ENCODE results near the gene DLG2. TPM values are rescaled to one million over a fixed set of nuclear protein-coding genes. Genes with fewer than 3 reads are reported as not detected.

DLG2 gene
- total RNA-seq, 1 donor from 2014 or later = 0.17 TPM

DNA sequence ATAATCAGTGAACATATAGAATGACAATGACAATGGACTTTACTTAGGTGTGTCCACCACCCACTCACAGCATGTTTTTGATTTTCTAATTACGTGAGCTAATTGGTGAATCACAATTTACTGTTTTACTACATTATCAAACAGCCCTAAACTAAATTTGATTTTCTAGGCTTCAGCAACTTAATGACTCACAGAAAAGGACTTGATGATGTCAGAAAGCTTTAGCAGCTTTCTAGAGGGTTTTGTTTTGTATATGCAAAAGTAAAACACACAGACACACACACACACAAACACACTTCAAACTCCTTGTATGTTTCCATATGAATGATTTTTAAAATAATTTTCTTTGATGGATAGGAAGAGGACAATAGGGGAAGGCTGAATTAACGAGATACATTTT is 1462.4 kb downstream of the DLG2 start:
- TF ChIP-seq CTCF (conservative IDR thresholded peaks at IDR 0.05; ENCODE audit: low read depth, low read length) = no peak
- DNase-seq (ENCODE audit: low read depth) = peak; percentile 25
- H3K4me3 ChIP-seq (ENCODE audit: low read depth, low read length) = no peak overlapping the region

DNA sequence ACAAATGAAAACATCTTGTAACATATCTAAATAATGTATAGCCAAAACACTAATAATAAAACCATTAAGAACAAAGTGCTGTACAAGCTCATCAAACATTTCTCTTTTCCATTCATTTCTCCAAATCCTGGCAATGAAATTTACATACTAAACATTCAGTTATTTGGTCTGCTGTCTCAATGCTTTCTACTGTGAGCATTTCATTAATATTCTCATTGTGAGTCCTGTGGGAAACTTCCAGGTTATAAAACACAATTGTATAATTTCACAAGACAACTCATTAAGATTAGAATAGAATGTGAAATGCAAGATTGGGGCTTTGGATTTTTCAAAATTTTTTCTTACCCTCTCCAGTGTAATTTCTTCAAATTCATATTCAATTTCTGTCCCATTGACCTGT is 1464.0 kb downstream of the DLG2 start:
- no peak overlapping the region for H3K4me3 ChIP-seq (ENCODE audit: low read depth, low read length)
- DNase-seq (ENCODE audit: low read depth) = no peak
- no peak for TF ChIP-seq CTCF (conservative IDR thresholded peaks at IDR 0.05; ENCODE audit: low read depth, low read length)

- no peak overlapping the region for H3K4me3 ChIP-seq (ENCODE audit: low read depth, low read length)
- TF ChIP-seq CTCF (conservative IDR thresholded peaks at IDR 0.05; ENCODE audit: low read depth, low read length) = no peak
- no peak for DNase-seq (ENCODE audit: low read depth)
These were observed 1469.5 kb downstream of the DLG2 start for GRCh38 chr11:84157639-84158038.

DNA sequence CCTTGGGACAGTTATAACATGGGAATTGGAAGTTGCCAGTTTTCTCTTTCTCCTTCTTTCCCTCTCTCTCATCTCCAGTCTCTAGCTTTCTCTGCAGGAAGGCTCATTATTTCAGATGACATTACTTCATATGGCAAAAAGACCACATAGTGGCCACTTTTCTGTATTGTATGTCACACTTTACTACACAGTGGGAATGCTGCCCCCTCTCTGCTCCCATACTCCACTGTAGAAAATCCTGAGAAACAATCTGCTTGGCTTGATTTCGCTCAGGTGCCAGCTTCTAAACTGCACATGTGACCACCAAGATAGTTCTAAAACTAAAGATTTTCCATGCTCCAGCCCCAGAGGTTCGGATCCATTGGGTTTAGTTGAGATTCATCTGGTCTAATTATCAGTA is 1480.3 kb downstream of the DLG2 start:
- DNase-seq (ENCODE audit: low read depth) = no peak
- TF ChIP-seq CTCF (conservative IDR thresholded peaks at IDR 0.05; ENCODE audit: low read depth, low read length) = no peak
- no peak overlapping the region for H3K4me3 ChIP-seq (ENCODE audit: low read depth, low read length)

DNA sequence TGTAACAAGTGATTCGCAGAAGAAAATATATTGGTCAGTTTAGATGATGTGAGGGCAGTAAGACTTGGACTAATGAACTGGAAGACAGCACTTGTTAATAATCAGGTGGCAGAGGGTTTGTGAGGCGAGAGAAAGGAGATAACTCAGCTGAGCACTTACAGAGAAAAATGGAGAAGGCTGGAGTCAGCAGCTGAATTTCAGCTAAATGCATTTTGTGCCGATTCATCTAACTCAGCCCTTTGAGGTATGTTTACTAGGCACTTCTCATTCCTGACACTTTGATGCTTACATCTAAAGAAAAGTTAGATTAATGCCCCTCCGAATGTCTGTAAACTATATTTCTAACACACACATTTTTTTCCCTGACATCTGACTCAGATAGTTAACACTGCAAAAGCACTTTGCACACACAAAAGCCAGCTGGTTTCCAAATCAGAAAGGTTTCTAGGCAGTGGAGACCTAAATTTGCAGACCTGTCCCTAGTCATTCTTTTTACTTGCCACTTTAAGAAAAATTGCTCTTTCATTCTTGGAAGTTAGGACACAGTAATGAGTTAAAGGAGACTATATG is 1481.4 kb downstream of the DLG2 start:
- no peak overlapping the region for H3K4me3 ChIP-seq (ENCODE audit: low read depth, low read length)
- DNase-seq (ENCODE audit: low read depth) = no peak
- no peak for TF ChIP-seq CTCF (conservative IDR thresholded peaks at IDR 0.05; ENCODE audit: low read depth, low read length)

GRCh38 chr11:84144531-84144930 is 1482.6 kb downstream of the DLG2 start:
- no peak overlapping the region for H3K4me3 ChIP-seq (ENCODE audit: low read depth, low read length)
- DNase-seq (ENCODE audit: low read depth) = no peak
- TF ChIP-seq CTCF (conservative IDR thresholded peaks at IDR 0.05; ENCODE audit: low read depth, low read length) = no peak

GRCh38 chr11:84142411-84142810 is 1484.7 kb downstream of the DLG2 start:
- H3K4me3 ChIP-seq (ENCODE audit: low read depth, low read length) = no peak overlapping the region
- DNase-seq (ENCODE audit: low read depth) = no peak
- no peak for TF ChIP-seq CTCF (conservative IDR thresholded peaks at IDR 0.05; ENCODE audit: low read depth, low read length)

All from epithelial cell of proximal tubule (primary cell).